ENCODE results near the gene METRN. TPM values are rescaled to one million over a fixed set of nuclear protein-coding genes. Genes with fewer than 3 reads are reported as not detected.

METRN gene
- polyA plus RNA-seq, 3 donors, result 0.97 to 5.4 (median 1.7) TPM

GRCh38 chr16:726188-726437 lies 11.2 kb downstream of the METRN start:
- WGBS (ENCODE audit: insufficient coverage), result 43% methylated on average over 9 of the region's 9 CpGs
- peak overlapping the region in 1 of 3 experiments; percentile 77 for H3K4me3 ChIP-seq (replicated peaks in 1 of 3; ENCODE audit: low read depth in 2 of 3, low read length in 3 of 3)
- no peak for TF ChIP-seq CTCF (IDR thresholded peaks at IDR 0.05)

GRCh38 chr16:726438-727290 lies 11.7 kb downstream of the METRN start, which contains the start of the genes CCDC78 and HAGHL:
TSS of gene CCDC78 (minus strand) at chr16:726443. CDS start at chr16:726367, 76 bp downstream.
TSS of gene HAGHL (plus strand) at chr16:727106. CDS start at chr16:727510, 404 bp downstream.
- Histone ChIP-seq H3K27ac (ENCODE audit: low read depth in 1 of 2, low read length in 2 of 2) (no peak within 1 kb of the TSS), H3K4me2 (replicated peaks; ENCODE audit: extremely low read depth, low read length, poor library complexity, severe bottlenecking) (peak within 1 kb of the TSS; percentile 94), H4K20me1 (ENCODE audit: insufficient read depth, low read length) (peaks cover 17% of the 10 kb centered on the region), H3K79me2 (ENCODE audit: insufficient read depth, low read length) (no peaks in the 10 kb centered on the region), H3K27me3 (ENCODE audit: control insufficient read depth in 2 of 2, insufficient read depth in 2 of 2, low read length in 2 of 2) (peaks cover 3 to 35% of the 10 kb centered on the region in 2 donors), H3K4me3 (replicated peaks in 1 of 3; ENCODE audit: low read depth in 2 of 3, low read length in 3 of 3) (peak within 1 kb of the TSS; percentile 12 to 77 (median 56)), H2AFZ (ENCODE audit: insufficient read depth, low read depth, low read length, poor library complexity, severe bottlenecking) (peak within 1 kb of the TSS; percentile 70), H3K9me3 (replicated peaks in 1 of 2; ENCODE audit: control insufficient read depth in 1 of 2, insufficient read depth in 1 of 2, low read length in 2 of 2) (no peaks in the 10 kb centered on the region), H3K4me1 (ENCODE audit: control insufficient read depth in 1 of 2, insufficient read depth in 2 of 2, low read length in 2 of 2) (peaks cover 21 to 33% of the 10 kb centered on the region in 2 donors), H3K9ac (ENCODE audit: insufficient read depth, low read length, poor library complexity, severe bottlenecking) (peak within 1 kb of the TSS; percentile 53), H3K36me3 (replicated peaks in 1 of 2; ENCODE audit: control insufficient read depth in 1 of 2, insufficient read depth in 2 of 2, low read length in 2 of 2) (peaks cover 2 to 16% of the 10 kb centered on the region in 2 donors)
- Mint-ChIP-seq H3K27me3 (ENCODE audit: low read depth in 3 of 3) (peaks cover 11 to 46% (median 20%) of the 10 kb centered on the region in 3 donors), H3K9me3 (no peaks in the 10 kb centered on the region), H3K27ac (peak within 1 kb of the TSS in 1 of 7 donors; percentile 55), H3K4me3 (peak within 1 kb of the TSS; percentile 79 to 82), H3K36me3 (peaks cover 5 to 9% of the 10 kb centered on the region in 2 donors), H3K4me1 (peaks cover 9% of the 10 kb centered on the region)
- TF ChIP-seq CTCF (IDR thresholded peaks at IDR 0.05), result no peak
- 3% methylated on average over 83 of the region's 88 CpGs for WGBS (ENCODE audit: insufficient coverage)
- DNase-seq, result peak in 1 of 3 donors; percentile 10
- intact Hi-C loops (cut with micrococcal nuclease), result no loop called here

More at GRCh38 chr16:726188-726437, 11.2 kb downstream of the METRN start:
- H3K9me3 Mint-ChIP-seq, result no peaks in the 10 kb centered on the region
- H4K20me1 ChIP-seq (ENCODE audit: insufficient read depth, low read length), result peaks cover 20% of the 10 kb centered on the region
- peaks cover 3 to 35% of the 10 kb centered on the region in 2 donors for H3K27me3 ChIP-seq (ENCODE audit: control insufficient read depth in 2 of 2, insufficient read depth in 2 of 2, low read length in 2 of 2)
- no peak for DNase-seq
- H3K79me2 ChIP-seq (ENCODE audit: insufficient read depth, low read length), result no peaks in the 10 kb centered on the region
- H3K4me2 ChIP-seq (replicated peaks; ENCODE audit: extremely low read depth, low read length, poor library complexity, severe bottlenecking), result peak overlapping the region; percentile 94
- H3K4me1 ChIP-seq (ENCODE audit: control insufficient read depth in 1 of 2, insufficient read depth in 2 of 2, low read length in 2 of 2), result peaks cover 24 to 38% of the 10 kb centered on the region in 2 donors
- H3K9me3 ChIP-seq (replicated peaks in 1 of 2; ENCODE audit: control insufficient read depth in 1 of 2, insufficient read depth in 1 of 2, low read length in 2 of 2), result no peaks in the 10 kb centered on the region
- peaks cover 9% of the 10 kb centered on the region for H3K4me1 Mint-ChIP-seq
- intact Hi-C loops (cut with micrococcal nuclease), result no loop called here
- H3K36me3 ChIP-seq (replicated peaks in 1 of 2; ENCODE audit: control insufficient read depth in 1 of 2, insufficient read depth in 2 of 2, low read length in 2 of 2), result peaks cover 0 to 10% of the 10 kb centered on the region in 2 donors
- H3K36me3 Mint-ChIP-seq, result peaks cover 5 to 7% of the 10 kb centered on the region in 2 donors
- no peak overlapping the region for H3K9ac ChIP-seq (ENCODE audit: insufficient read depth, low read length, poor library complexity, severe bottlenecking)
- H3K27ac ChIP-seq (ENCODE audit: low read depth in 1 of 2, low read length in 2 of 2), result no peak overlapping the region
- no peak overlapping the region for H2AFZ ChIP-seq (ENCODE audit: insufficient read depth, low read depth, low read length, poor library complexity, severe bottlenecking)
- peak overlapping the region; percentile 79 to 82 for H3K4me3 Mint-ChIP-seq
- H3K27ac Mint-ChIP-seq, result no peak overlapping the region
- peaks cover 11 to 46% (median 20%) of the 10 kb centered on the region in 3 donors for H3K27me3 Mint-ChIP-seq (ENCODE audit: low read depth in 3 of 3)
